B cell (primary cell): ENCODE measurements around the gene KCNQ1OT1. TPM values are rescaled to one million over a fixed set of nuclear protein-coding genes. Genes with fewer than 3 reads are reported as not detected.

Source experiments
- ATAC-seq: fragments of 200-7000 bp; cut with Tn5 transposase; one replicate; pipeline ENCODE4 v1.10.0; 2021; ENCODE audit warnings: low read depth, mild to moderate bottlenecking, moderate number of reproducible peaks, moderate library complexity
- CTCF ChIA-PET: fragments of 350-600 bp; sonication (Branson Sonifier 250); formaldehyde crosslinking; loops from one replicate; lab custom pipeline; 2021; ENCODE audit warnings: antibody characterized with exemption, inconsistent platforms; lab: Charles Lee
- POLR2A ChIA-PET: fragments of 350-600 bp; sonication (Branson Sonifier 250); formaldehyde crosslinking; loops from one replicate; lab custom pipeline; 2021; ENCODE audit warnings: antibody characterized with exemption; lab: Charles Lee
- DNase-seq: peaks from one replicate; pipeline ENCODE4 v3.0.0; 2013
- H2AFZ ChIP-seq: 2 replicates; pipeline ENCODE4 v1.6.1; 2012; ENCODE audit warnings: mild to moderate bottlenecking, low read depth, low read length; ENCODE audit not compliant: insufficient read depth, poor library complexity, severe bottlenecking
- H3K27ac ChIP-seq, 2 donors: 1 replicate in 1 of 2; 2 replicates in 1 of 2; pipeline ENCODE4 v1.5.1; 2012 to 2013; ENCODE audit warnings: low read length in 2 of 2, mild to moderate bottlenecking in 2 of 2, moderate library complexity in 1 of 2
- H3K27me3 ChIP-seq, 4 experiments: fragments of 200-600 bp in 1 of 4; sonication (generic) in 1 of 4; replicated peaks in 1 of 4; 1 replicate in 2 of 4; 2 replicates in 2 of 4; pipeline versions ENCODE4 v1.6.1 to v1.7.0; 2013 to 2016; ENCODE audit warnings: low read length in 3 of 4, mild to moderate bottlenecking in 2 of 4, mixed read lengths in 1 of 4, moderate library complexity in 1 of 4; ENCODE audit not compliant: insufficient read depth in 4 of 4, control insufficient read depth in 3 of 4; ENCODE audit errors: control extremely low read depth in 1 of 4
- H3K36me3 ChIP-seq, 2 experiments: replicated peaks in 1 of 2; 1 replicate in 1 of 2; 2 replicates in 1 of 2; pipeline versions ENCODE4 v1.6.1 to v1.7.1; 2013; ENCODE audit warnings: low read length in 1 of 2; ENCODE audit not compliant: insufficient read depth in 2 of 2, control insufficient read depth in 1 of 2; ENCODE audit errors: control extremely low read depth in 1 of 2, extremely low read depth in 1 of 2
- H3K4me1 ChIP-seq, 2 donors: fragments of 200-600 bp in 1 of 2; sonication (generic) in 1 of 2; 1 replicate in 1 of 2; 2 replicates in 1 of 2; pipeline versions ENCODE4 v1.5.1 to v1.6.1; 2013 to 2017; ENCODE audit warnings: low read length in 2 of 2; ENCODE audit not compliant: control insufficient read depth in 2 of 2, insufficient read depth in 2 of 2
- H3K4me2 ChIP-seq: replicated peaks from 2 replicates; pipeline ENCODE3; 2012; ENCODE audit warnings: mild to moderate bottlenecking, low read depth, low read length; ENCODE audit not compliant: poor library complexity, severe bottlenecking
- H3K4me3 ChIP-seq, 5 experiments: fragments of 200-600 bp in 1 of 5; sonication (generic) in 1 of 5; 1 replicate in 3 of 5; 2 replicates in 2 of 5; pipeline versions ENCODE4 v1.5.1 to v1.7.0; 2011 to 2016; ENCODE audit warnings: low read length in 4 of 5, mild to moderate bottlenecking in 4 of 5, low read depth in 2 of 5, control low read depth in 1 of 5, moderate library complexity in 1 of 5; ENCODE audit not compliant: insufficient read depth in 1 of 5; ENCODE audit errors: control extremely low read depth in 1 of 5, extremely low read depth in 1 of 5
- H3K79me2 ChIP-seq: fragments of 200-600 bp; sonication (generic); one replicate; pipeline ENCODE4 v1.6.0; 2016; ENCODE audit warnings: low read length; ENCODE audit not compliant: control insufficient read depth, insufficient read depth
- H3K9ac ChIP-seq: fragments of 200-600 bp; sonication (generic); 2 replicates; pipeline ENCODE4 v1.6.1; 2017; ENCODE audit warnings: mild to moderate bottlenecking, low read length, moderate library complexity
- H3K9me3 ChIP-seq, 3 donors: one replicate each; pipeline versions ENCODE4 v1.6.1 to v1.7.1; 2013; ENCODE audit warnings: low read length in 2 of 3; ENCODE audit not compliant: control insufficient read depth in 2 of 3, insufficient read depth in 1 of 3; ENCODE audit errors: control extremely low read depth in 1 of 3
- H4K20me1 ChIP-seq: 2 replicates; pipeline ENCODE4 v1.6.0; 2012; ENCODE audit warnings: mild to moderate bottlenecking, low read length; ENCODE audit not compliant: insufficient read depth, control insufficient read depth, poor library complexity, severe bottlenecking
- H3K27ac Mint-ChIP-seq: one replicate; pipeline ENCODE4 v1.8.0; 2021; ENCODE audit warnings: mixed read lengths
- H3K27me3 Mint-ChIP-seq: one replicate; pipeline ENCODE4 v1.8.0; 2021; ENCODE audit warnings: mixed read lengths
- H3K4me1 Mint-ChIP-seq: one replicate; pipeline ENCODE4 v1.8.0; 2021; ENCODE audit warnings: mixed read lengths
- H3K4me3 Mint-ChIP-seq: one replicate; pipeline ENCODE4 v1.8.0; 2021; ENCODE audit warnings: mixed read lengths
- H3K9me3 Mint-ChIP-seq: one replicate; pipeline ENCODE4 v1.8.0; 2022; ENCODE audit warnings: mixed read lengths; ENCODE audit not compliant: insufficient read depth
- EZH2 ChIP-seq: IDR thresholded peaks from 2 replicates; pipeline ENCODE4 v1.6.1; 2012; ENCODE audit warnings: borderline replicate concordance, low read depth, mild to moderate bottlenecking, moderate library complexity, low read length; ENCODE audit not compliant: insufficient read depth, poor library complexity, severe bottlenecking
- WGBS: methylation state at CpG from one replicate; pipeline ENCODE4 v1.1.5; 2013; ENCODE audit warnings: missing lambda C conversion rate; ENCODE audit not compliant: insufficient coverage; 5-methylcytosine and 5-hydroxymethylcytosine counted together
- intact Hi-C: fragments of 100-400 bp; cut with micrococcal nuclease; formaldehyde crosslinking; loops from one replicate; pipeline ENCODE4 v1.10.0; 2022
- polyA plus RNA-seq: library from polyadenylated mRNA; depleted of rRNA; stranded (reverse); fragments of >200 nt; gene quantifications from 2 replicates; pipeline ENCODE4 v1.2.3, GENCODE V29; 2012
- total RNA-seq, 2 donors: library from RNA; stranded (reverse); fragments of 120-200 nt in 1 of 2; gene quantifications; 1 replicate in 1 of 2; 2 replicates in 1 of 2; pipeline versions ENCODE4 v1.2.3 to v1.2.4, GENCODE V29; 2013 to 2022
- TF ChIP-seq, protein P1 (sequence below): fragments of 200-600 bp; IDR thresholded peaks from one replicate; pipeline ENCODE4 v1.8.0; 2022; ENCODE audit warnings: antibody characterized with exemption, mild to moderate bottlenecking

KCNQ1OT1 gene
- total and polyA plus RNA-seq, 2 donors (not counting 1 experiment from before 2014, with no cell fraction given) = 0.03 to 0.89 TPM

DNA sequence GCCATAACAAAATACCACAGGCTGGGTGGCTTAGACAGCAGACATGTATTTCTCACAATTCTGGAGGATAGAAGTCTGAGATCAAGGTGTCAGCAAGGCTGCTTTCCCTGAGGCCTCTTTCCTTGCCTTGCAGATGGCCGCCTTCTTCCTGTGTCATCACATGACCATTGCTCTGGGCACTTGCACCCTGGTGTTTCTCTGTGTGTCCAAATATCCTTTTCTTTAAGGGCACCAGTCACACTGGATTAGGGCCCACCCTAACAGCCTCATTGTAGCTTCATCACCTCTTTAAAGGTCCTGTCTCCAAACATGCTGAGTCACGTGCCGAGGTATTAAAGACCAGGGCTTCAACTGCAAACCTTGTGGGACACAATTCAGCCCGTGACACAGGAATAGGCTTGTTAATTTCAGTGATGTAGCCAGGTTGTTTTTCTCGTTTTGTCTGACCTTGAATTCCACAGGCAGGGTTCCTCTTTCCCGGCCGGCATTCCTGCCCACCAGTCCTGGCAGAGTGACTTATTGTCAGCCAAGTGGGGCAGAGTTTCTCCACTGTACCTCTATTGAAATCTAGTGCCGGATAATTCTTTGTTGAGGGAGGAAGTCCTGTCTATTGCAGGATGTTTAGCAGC lies 100.1 kb downstream of the KCNQ1OT1 start:
- Mint-ChIP-seq H3K9me3 (peaks cover 5% of the 10 kb centered on the region), H3K4me3 (no peak overlapping the region), H3K4me1 (no peaks in the 10 kb centered on the region), H3K27ac (no peak overlapping the region), H3K27me3 (no peaks in the 10 kb centered on the region)
- Histone ChIP-seq H3K27me3 (no peaks in the 10 kb centered on the region), H3K4me1 (no peaks in the 10 kb centered on the region), H3K9me3 (peaks cover 2 to 8% (median 7%) of the 10 kb centered on the region in 3 donors), H4K20me1 (no peaks in the 10 kb centered on the region), H3K9ac (no peak overlapping the region), H3K27ac (no peak overlapping the region), H3K79me2 (no peaks in the 10 kb centered on the region), H2AFZ (no peak overlapping the region), H3K4me3 (no peak overlapping the region), H3K36me3 (no peaks in the 10 kb centered on the region), H3K4me2 (no peak overlapping the region)
- intact Hi-C loops = no loop called here
- CTCF ChIA-PET = no interaction called here
- POLR2A ChIA-PET = no interaction called here
- 92% methylated on average over 6 of the region's 8 CpGs for WGBS
- no peak for ATAC-seq
- no peak for DNase-seq
- TF ChIP-seq, protein P1, sequence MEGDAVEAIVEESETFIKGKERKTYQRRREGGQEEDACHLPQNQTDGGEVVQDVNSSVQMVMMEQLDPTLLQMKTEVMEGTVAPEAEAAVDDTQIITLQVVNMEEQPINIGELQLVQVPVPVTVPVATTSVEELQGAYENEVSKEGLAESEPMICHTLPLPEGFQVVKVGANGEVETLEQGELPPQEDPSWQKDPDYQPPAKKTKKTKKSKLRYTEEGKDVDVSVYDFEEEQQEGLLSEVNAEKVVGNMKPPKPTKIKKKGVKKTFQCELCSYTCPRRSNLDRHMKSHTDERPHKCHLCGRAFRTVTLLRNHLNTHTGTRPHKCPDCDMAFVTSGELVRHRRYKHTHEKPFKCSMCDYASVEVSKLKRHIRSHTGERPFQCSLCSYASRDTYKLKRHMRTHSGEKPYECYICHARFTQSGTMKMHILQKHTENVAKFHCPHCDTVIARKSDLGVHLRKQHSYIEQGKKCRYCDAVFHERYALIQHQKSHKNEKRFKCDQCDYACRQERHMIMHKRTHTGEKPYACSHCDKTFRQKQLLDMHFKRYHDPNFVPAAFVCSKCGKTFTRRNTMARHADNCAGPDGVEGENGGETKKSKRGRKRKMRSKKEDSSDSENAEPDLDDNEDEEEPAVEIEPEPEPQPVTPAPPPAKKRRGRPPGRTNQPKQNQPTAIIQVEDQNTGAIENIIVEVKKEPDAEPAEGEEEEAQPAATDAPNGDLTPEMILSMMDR = no peak
- TF ChIP-seq EZH2 = no peak

DNA sequence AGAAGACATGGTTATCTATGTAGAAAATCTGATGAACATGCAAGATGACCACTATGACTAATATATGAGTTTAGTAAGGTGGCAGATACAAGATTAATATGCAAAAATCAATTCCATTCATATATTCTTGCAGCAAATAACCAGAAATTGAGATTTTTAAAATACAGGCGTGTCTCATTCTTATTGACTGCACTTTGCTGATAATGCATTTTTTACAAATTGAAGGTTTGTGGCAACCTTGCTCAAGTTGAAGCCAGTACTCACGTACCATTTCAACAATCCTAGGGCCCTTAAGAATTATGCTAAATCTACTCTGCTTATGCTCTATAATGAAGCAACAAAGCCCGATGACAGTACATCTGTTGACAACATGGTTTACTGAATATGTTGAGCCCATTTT lies 104.6 kb downstream of the KCNQ1OT1 start:
- 89% methylated on average over 1 of the region's 3 CpGs for WGBS
- Histone ChIP-seq H4K20me1 (no peaks in the 10 kb centered on the region), H3K79me2 (no peaks in the 10 kb centered on the region), H3K27ac (no peak overlapping the region), H3K9me3 (peaks cover 0 to 8% (median 2%) of the 10 kb centered on the region in 3 donors), H3K36me3 (peaks cover 0 to 9% of the 10 kb centered on the region in 2 experiments), H2AFZ (no peak overlapping the region), H3K4me3 (no peak overlapping the region), H3K4me1 (no peaks in the 10 kb centered on the region), H3K27me3 (no peaks in the 10 kb centered on the region), H3K4me2 (no peak overlapping the region), H3K9ac (no peak overlapping the region)
- Mint-ChIP-seq H3K27ac (no peak overlapping the region), H3K9me3 (peaks cover 5% of the 10 kb centered on the region), H3K4me3 (no peak overlapping the region), H3K27me3 (no peaks in the 10 kb centered on the region), H3K4me1 (no peaks in the 10 kb centered on the region)
- ChIA-PET POLR2A (no interaction called here), CTCF (no interaction called here)
- DNase-seq (no peak), ATAC-seq (no peak)
- TF ChIP-seq, protein P1 = no peak
- no peak for TF ChIP-seq EZH2
- intact Hi-C loops = no loop called here
